ENCODE data around the gene IL21. TPM values are rescaled to one million over a fixed set of nuclear protein-coding genes. Genes with fewer than 3 reads are reported as not detected.

IL21 gene
- total and polyA plus RNA-seq, 11 donors, result not detected

DNA sequence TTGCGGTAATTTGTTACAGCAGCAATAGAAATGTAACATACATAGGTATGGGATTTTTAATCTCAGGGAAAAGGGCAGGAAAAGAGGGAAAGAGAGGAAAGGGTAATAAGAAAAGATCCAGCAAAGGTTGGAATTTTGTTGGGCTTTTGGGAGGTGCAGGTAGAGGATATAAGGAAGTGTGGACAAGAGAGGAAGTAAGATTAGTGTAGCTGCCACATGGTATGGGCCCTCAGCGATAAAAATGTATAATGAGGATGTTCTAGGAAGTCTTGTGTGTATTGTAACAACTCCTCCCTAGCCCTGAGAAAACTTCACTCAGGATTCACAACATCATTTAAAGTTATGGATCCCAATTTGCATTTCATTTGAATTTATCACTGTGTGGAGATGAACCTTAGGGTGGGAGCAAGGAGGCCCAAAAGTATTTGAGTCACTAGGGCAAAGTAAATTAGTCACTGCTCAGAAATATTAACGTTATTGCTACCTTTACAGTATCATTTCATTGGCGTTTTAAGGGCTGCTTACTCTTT, 2.8 kb upstream of the IL21 start:
- Histone ChIP-seq H3K9me3 (no peaks in the 10 kb centered on the region), H3K27me3 (peaks cover 0 to 4% (median 0%) of the 10 kb centered on the region in 9 donors), H3K4me1 (no peaks in the 10 kb centered on the region), H3K36me3 (no peaks in the 10 kb centered on the region), H3K4me3 (no peak overlapping the region), H3K27ac (no peak overlapping the region)
- no peak for DNase-seq
- WGBS, 4 donors, result 84 to 91% (median 88%) methylated on average over 4 of the region's 4 CpGs
- intact Hi-C loops (cut with DNase I), result no loop called here
- ATAC-seq, result no peak
- no peak for TF ChIP-seq CTCF (IDR thresholded peaks at IDR 0.05)
- no peak for TF ChIP-seq POLR2A (IDR thresholded peaks at IDR 0.05)

DNA sequence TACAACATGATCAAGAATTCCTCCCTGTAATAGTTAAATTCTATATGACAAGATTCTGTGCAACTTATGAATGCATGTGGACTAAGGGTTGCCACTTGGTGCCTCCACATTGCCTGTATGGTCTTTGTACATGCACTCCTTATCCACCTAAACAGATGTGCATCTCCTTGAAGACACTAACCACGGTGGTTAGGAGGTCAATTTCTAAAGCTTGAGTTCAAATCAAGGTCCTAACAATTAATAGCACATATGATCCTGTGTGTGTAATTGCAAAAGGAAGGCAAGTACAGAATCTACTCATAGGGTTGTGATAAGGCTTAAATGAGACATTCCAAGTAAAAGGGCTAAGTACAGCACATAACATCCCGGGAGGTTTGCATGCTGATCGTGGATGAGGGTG, 1.5 kb upstream of the IL21 start:
- ATAC-seq (no peak), DNase-seq (no peak)
- no peaks in the 10 kb centered on the region for H3K36me3 ChIP-seq
- intact Hi-C loops (cut with DNase I), result no loop called here
- H3K27ac ChIP-seq, result no peak overlapping the region
- no peak overlapping the region for H3K4me3 ChIP-seq
- TF ChIP-seq CTCF (IDR thresholded peaks at IDR 0.05), result no peak
- no peak for TF ChIP-seq POLR2A (IDR thresholded peaks at IDR 0.05)
- H3K9me3 ChIP-seq, result no peaks in the 10 kb centered on the region
- WGBS, 4 donors, result 62 to 83% (median 72%) methylated on average over 3 of the region's 3 CpGs
- H3K27me3 ChIP-seq, result no peaks in the 10 kb centered on the region
- H3K4me1 ChIP-seq, result no peaks in the 10 kb centered on the region

DNA sequence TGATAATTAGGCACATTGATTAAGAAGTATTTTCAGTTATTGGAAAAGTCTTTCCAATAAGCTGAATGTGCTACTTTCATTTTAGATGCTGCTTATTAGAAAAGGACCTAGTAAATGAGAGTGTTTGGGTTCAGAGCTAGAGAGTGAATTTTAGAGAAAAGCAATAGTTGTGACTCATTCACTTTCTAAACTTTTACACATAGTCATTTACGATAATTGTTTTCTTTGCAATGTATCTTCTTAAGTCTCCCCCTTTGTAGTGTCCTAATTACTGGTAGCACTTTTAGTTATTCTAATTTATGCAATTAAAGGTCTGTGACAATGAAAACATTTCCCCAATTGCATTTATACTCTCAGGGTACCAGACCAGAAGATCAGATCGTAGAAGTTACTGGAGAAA, 1.3 kb downstream of the IL21 start:
- H3K4me1 ChIP-seq, result no peaks in the 10 kb centered on the region
- DNase-seq, result no peak
- no peaks in the 10 kb centered on the region for H3K9me3 ChIP-seq
- ATAC-seq, result no peak
- H3K4me3 ChIP-seq, result no peak overlapping the region
- no peak for TF ChIP-seq POLR2A (IDR thresholded peaks at IDR 0.05)
- TF ChIP-seq CTCF (IDR thresholded peaks at IDR 0.05), result no peak
- 85 to 95% (median 90%) methylated on average over 2 of the region's 2 CpGs for WGBS, 4 donors
- H3K27ac ChIP-seq, result no peak overlapping the region
- no peaks in the 10 kb centered on the region for H3K36me3 ChIP-seq
- intact Hi-C loops (cut with DNase I), result no loop called here
- no peaks in the 10 kb centered on the region for H3K27me3 ChIP-seq

- ATAC-seq (no peak), DNase-seq (no peak)
- 73 to 79% (median 78%) methylated on average over 7 of the region's 7 CpGs for WGBS, 4 donors
- Histone ChIP-seq H3K9me3 (no peaks in the 10 kb centered on the region), H3K4me3 (no peak overlapping the region), H3K27me3 (no peaks in the 10 kb centered on the region), H3K4me1 (no peaks in the 10 kb centered on the region), H3K36me3 (no peaks in the 10 kb centered on the region), H3K27ac (no peak overlapping the region)
- intact Hi-C loops (cut with DNase I), result no loop called here
- TF ChIP-seq CTCF (IDR thresholded peaks at IDR 0.05) (no peak), POLR2A (IDR thresholded peaks at IDR 0.05) (no peak)
Measured at GRCh38 chr4:122617597-122618593, 3.0 kb downstream of the IL21 start.

All from heart left ventricle (tissue), 16 donors.